OCI-LY7 (cell line): Measurements from ENCODE around the gene CLCA4. TPM values are rescaled to one million over a fixed set of nuclear protein-coding genes. Genes with fewer than 3 reads are reported as not detected.

Source experiments
- BruUV-seq: library from RNA; stranded (reverse); fragments of 400-500 nt; replicated peaks from 2 replicates; lab custom pipeline; 2021; lab: Mats Ljungman, UMichigan
- CTCF ChIA-PET: fragments of 300-600 bp; sonication (Branson Sonifier 250); formaldehyde crosslinking; loops from one replicate; lab custom pipeline; 2022; ENCODE audit warnings: antibody characterized with exemption; ENCODE audit not compliant: unreplicated experiment; lab: Charles Lee
- POLR2A ChIA-PET: fragments of 300-600 bp; sonication (Branson Sonifier 250); formaldehyde crosslinking; loops from one replicate; lab custom pipeline; 2022; ENCODE audit warnings: antibody characterized with exemption; lab: Charles Lee
- DNase-seq: peaks from one replicate; pipeline ENCODE4 v3.0.0-alpha.2; 2015; ENCODE audit warnings: low spot score
- H2AFZ ChIP-seq: fragments of 200-600 bp; sonication (generic), shearing (Covaris generic); 2 replicates; pipeline ENCODE4 v1.6.1; 2014; ENCODE audit warnings: mild to moderate bottlenecking, antibody characterized with exemption, low read length, moderate library complexity
- H3K27ac ChIP-seq: fragments of 200-600 bp; sonication (generic); 2 replicates; pipeline ENCODE4 v1.5.1; 2014; ENCODE audit warnings: mixed run types, low read depth, mild to moderate bottlenecking, moderate library complexity, low read length, inconsistent platforms; ENCODE audit not compliant: poor library complexity, severe bottlenecking
- H3K36me3 ChIP-seq: fragments of 200-600 bp; sonication (generic); 2 replicates; pipeline ENCODE4 v1.6.1; 2014; ENCODE audit warnings: mild to moderate bottlenecking, antibody characterized with exemption, low read length, moderate library complexity, mixed read lengths; ENCODE audit not compliant: insufficient read depth
- H3K4me1 ChIP-seq: fragments of 200-600 bp; sonication (generic); 2 replicates; pipeline ENCODE4 v1.5.1; 2014; ENCODE audit warnings: mild to moderate bottlenecking, low read length; ENCODE audit not compliant: insufficient read depth, poor library complexity, severe bottlenecking
- H3K4me2 ChIP-seq: fragments of 200-600 bp; sonication (generic); 2 replicates; pipeline ENCODE4 v1.6.1; 2014; ENCODE audit warnings: mild to moderate bottlenecking, low read length
- H3K4me3 ChIP-seq: fragments of 200-600 bp; sonication (generic); 2 replicates; pipeline ENCODE4 v1.5.1; 2014; ENCODE audit warnings: mild to moderate bottlenecking, low read depth, low read length; ENCODE audit not compliant: poor library complexity, severe bottlenecking
- H3K79me2 ChIP-seq: fragments of 200-600 bp; sonication (generic); 2 replicates; pipeline ENCODE4 v1.6.1; 2016; ENCODE audit warnings: low read depth, mild to moderate bottlenecking, low read length, moderate library complexity, mixed read lengths; ENCODE audit not compliant: insufficient read depth
- H3K9me2 ChIP-seq: fragments of 200-600 bp; sonication (generic); 2 replicates; pipeline ENCODE4 v1.6.1; 2016; ENCODE audit warnings: mild to moderate bottlenecking, low read length, mixed read lengths; ENCODE audit not compliant: insufficient read depth
- H3K9me3 ChIP-seq: fragments of 200-600 bp; sonication (generic); 2 replicates; pipeline ENCODE4 v1.6.1; 2014; ENCODE audit warnings: mild to moderate bottlenecking, mixed run types, low read length, mixed read lengths
- H4K20me1 ChIP-seq: fragments of 200-600 bp; sonication (generic); 2 replicates; pipeline ENCODE4 v1.6.1; 2014; ENCODE audit warnings: mild to moderate bottlenecking, antibody characterized with exemption, low read length, moderate library complexity, mixed read lengths; ENCODE audit not compliant: insufficient read depth
- EZH2phosphoT487 ChIP-seq: fragments of 200-600 bp; sonication (generic); IDR thresholded peaks from 2 replicates; pipeline ENCODE4 v1.6.1; 2018; ENCODE audit warnings: low read depth, borderline replicate concordance, mild to moderate bottlenecking, mixed run types, antibody characterized with exemption, low read length, moderate library complexity, mixed read lengths
- intact Hi-C: fragments of 100-400 bp; cut with micrococcal nuclease; formaldehyde crosslinking; loops from one replicate; pipeline ENCODE4 v1.10.0; 2022; ENCODE audit not compliant: unreplicated experiment
- total RNA-seq, 2 experiments: library from RNA; depleted of rRNA in 1 of 2; stranded (reverse); fragments of >200 nt in 1 of 2; shearing (Covaris generic) in 1 of 2; gene quantifications; 2 replicates each; pipeline ENCODE4 v1.2.3, GENCODE V29; 2014 to 2022
- TF ChIP-seq, protein P1 (sequence below): fragments of 200-600 bp; sonication (generic); conservative IDR thresholded peaks from 2 replicates; pipeline ENCODE4 v1.5.1; 2014; ENCODE audit warnings: mild to moderate bottlenecking, antibody characterized with exemption, low read length, moderate library complexity, mixed read lengths

The CLCA4 gene
- total RNA-seq, 2 experiments from 2014 or later = not detected

DNA sequence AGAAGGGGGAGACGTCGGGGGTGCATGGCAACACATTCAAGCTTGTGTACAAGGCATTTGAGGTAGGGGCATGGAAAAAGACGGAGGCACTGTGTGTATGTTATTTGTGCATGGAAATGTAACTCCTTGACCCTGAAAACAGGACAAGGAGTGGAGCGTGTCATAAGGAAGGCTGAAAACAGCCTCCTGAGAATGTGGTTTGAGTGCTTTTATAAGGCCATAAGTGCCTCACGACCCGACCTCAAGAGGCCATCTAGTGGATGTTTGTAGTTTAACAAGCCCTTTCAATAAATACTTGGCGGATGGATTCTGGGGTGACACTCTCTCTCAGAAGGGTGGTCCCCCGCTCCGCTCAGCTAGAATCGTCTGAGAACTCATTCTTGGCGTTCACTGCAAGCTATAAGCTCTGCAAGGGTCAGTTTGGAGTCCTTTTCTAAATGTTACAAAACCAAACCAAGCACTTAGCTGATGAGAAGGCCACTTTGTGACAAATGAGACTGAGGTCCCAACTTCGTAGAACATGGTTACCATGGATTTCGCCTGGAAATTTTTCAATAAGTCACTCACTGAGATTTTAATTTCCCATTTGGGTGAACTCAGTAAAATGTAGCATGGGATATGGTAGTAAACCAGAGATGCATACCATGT is 38.8 kb upstream of the CLCA4 start:
- no peak for TF ChIP-seq EZH2phosphoT487
- TF ChIP-seq, protein P1, sequence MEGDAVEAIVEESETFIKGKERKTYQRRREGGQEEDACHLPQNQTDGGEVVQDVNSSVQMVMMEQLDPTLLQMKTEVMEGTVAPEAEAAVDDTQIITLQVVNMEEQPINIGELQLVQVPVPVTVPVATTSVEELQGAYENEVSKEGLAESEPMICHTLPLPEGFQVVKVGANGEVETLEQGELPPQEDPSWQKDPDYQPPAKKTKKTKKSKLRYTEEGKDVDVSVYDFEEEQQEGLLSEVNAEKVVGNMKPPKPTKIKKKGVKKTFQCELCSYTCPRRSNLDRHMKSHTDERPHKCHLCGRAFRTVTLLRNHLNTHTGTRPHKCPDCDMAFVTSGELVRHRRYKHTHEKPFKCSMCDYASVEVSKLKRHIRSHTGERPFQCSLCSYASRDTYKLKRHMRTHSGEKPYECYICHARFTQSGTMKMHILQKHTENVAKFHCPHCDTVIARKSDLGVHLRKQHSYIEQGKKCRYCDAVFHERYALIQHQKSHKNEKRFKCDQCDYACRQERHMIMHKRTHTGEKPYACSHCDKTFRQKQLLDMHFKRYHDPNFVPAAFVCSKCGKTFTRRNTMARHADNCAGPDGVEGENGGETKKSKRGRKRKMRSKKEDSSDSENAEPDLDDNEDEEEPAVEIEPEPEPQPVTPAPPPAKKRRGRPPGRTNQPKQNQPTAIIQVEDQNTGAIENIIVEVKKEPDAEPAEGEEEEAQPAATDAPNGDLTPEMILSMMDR = peak; percentile 74
- Histone ChIP-seq H3K36me3 (no peaks in the 10 kb centered on the region), H3K9me2 (no peaks in the 10 kb centered on the region), H3K9me3 (no peaks in the 10 kb centered on the region), H3K4me1 (no peaks in the 10 kb centered on the region), H2AFZ (no peak overlapping the region), H4K20me1 (no peaks in the 10 kb centered on the region), H3K4me2 (no peak overlapping the region), H3K27ac (no peak overlapping the region), H3K79me2 (no peaks in the 10 kb centered on the region), H3K4me3 (no peak overlapping the region)
- intact Hi-C loops = no loop called here
- peak; percentile 20 for DNase-seq
- BruUV-seq = no TSS peak
- ChIA-PET CTCF (no interaction called here), POLR2A (interaction anchor here (0.6 kb wide), 1 partner anchor 133 kb away, joined by 3 read pairs; no protein-coding TSS in a partner anchor)

DNA sequence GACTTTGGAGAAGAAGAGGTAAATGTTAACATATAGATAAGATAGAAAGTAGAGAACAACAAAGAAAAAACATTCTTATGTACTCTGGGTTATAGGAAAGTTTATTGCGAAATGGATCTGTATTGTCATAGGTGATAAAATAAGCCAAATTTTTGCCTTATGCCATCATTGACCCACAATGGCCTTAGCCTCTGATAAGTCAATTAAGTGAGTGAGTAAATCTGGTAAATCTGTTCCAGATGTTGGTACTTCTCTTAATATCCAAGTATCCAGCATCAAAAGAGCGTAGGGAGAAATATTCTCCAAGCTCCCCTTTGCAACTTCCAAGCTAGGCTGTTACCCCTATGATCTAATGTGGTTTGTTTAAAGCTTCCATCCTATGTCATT is 38.3 kb upstream of the CLCA4 start:
- Histone ChIP-seq H2AFZ (no peak overlapping the region), H3K36me3 (no peaks in the 10 kb centered on the region), H3K9me3 (no peaks in the 10 kb centered on the region), H3K9me2 (no peaks in the 10 kb centered on the region), H3K4me2 (no peak overlapping the region), H3K4me3 (no peak overlapping the region), H3K79me2 (no peaks in the 10 kb centered on the region), H4K20me1 (no peaks in the 10 kb centered on the region), H3K27ac (no peak overlapping the region), H3K4me1 (no peaks in the 10 kb centered on the region)
- no peak for DNase-seq
- ChIA-PET CTCF (no interaction called here), POLR2A (interaction anchor here (0.6 to 1.3 kb wide), 3 partner anchors 9 to 133 kb away, joined by 3 to 6 read pairs (median 4); no protein-coding TSS in a partner anchor)
- no peak for TF ChIP-seq EZH2phosphoT487
- intact Hi-C loops = no loop called here
- BruUV-seq = no TSS peak

DNA sequence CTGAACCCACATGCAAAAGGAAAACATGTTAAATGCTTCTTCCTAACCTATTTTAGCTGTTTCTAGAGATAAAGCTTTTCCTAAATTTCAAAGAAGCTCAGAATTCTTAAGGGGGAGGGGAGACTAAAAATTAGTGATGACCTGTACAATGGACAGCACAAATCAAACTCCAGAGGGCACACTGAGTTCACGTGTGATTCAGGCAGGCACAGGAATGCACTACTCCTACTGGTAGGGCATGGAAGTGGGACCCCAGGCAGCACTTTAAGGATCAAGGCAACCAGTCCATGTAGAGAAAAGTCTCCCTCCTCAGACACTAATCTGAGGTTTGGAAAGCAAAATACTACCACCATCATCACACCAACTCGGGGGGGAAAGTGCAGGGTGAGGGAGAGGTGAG is 31.3 kb upstream of the CLCA4 start:
- peak; percentile 39 for DNase-seq
- no peaks in the 10 kb centered on the region for H3K9me2 ChIP-seq
- H3K9me3 ChIP-seq = no peaks in the 10 kb centered on the region
- intact Hi-C loops = loop anchor here (5.0 kb wide), 1 partner anchor 177 kb away; no protein-coding TSS in a partner anchor
- H3K4me3 ChIP-seq = no peak overlapping the region
- H3K79me2 ChIP-seq = no peaks in the 10 kb centered on the region
- H4K20me1 ChIP-seq = no peaks in the 10 kb centered on the region
- H3K27ac ChIP-seq = no peak overlapping the region
- ChIA-PET POLR2A (no interaction called here), CTCF (interaction anchor here (1.1 kb wide), 1 partner anchor 27 kb away, joined by 3 read pairs; no protein-coding TSS in a partner anchor)
- no peak overlapping the region for H3K4me2 ChIP-seq
- BruUV-seq = no TSS peak
- TF ChIP-seq, protein P1 = peak; percentile 59; the same call in 1 of the 2 replicates
- TF ChIP-seq EZH2phosphoT487 = no peak
- no peaks in the 10 kb centered on the region for H3K36me3 ChIP-seq
- H3K4me1 ChIP-seq = no peaks in the 10 kb centered on the region
- H2AFZ ChIP-seq = no peak overlapping the region
